Liver (tissue), 9 donors: ENCODE measurements around the gene GPR107. TPM values are rescaled to one million over a fixed set of nuclear protein-coding genes. Genes with fewer than 3 reads are reported as not detected.

Experiments
- DNase-seq: peaks from one replicate; pipeline ENCODE4 v3.0.0-alpha.2; 2017; ENCODE audit warnings: low spot score
- H3K27ac ChIP-seq, 2 donors: one replicate each; pipeline ENCODE4 v1.7.0; 2013; ENCODE audit warnings: inconsistent platforms in 2 of 2, low read length in 2 of 2, control low read depth in 1 of 2, low read depth in 1 of 2, mild to moderate bottlenecking in 1 of 2
- H3K27me3 ChIP-seq, 4 donors: one replicate each; pipeline versions ENCODE4 v1.6.1 to v1.7.0; 2013; ENCODE audit warnings: low read length in 3 of 4, inconsistent platforms in 1 of 4, mild to moderate bottlenecking in 1 of 4, moderate library complexity in 1 of 4; ENCODE audit not compliant: control insufficient read depth in 4 of 4, insufficient read depth in 4 of 4
- H3K36me3 ChIP-seq, 4 donors: one replicate each; pipeline versions ENCODE4 v1.6.1 to v1.7.0; 2013; ENCODE audit warnings: low read length in 3 of 4, mild to moderate bottlenecking in 3 of 4, low read depth in 1 of 4, moderate library complexity in 1 of 4; ENCODE audit not compliant: control insufficient read depth in 4 of 4, insufficient read depth in 3 of 4
- H3K4me1 ChIP-seq, 4 donors: one replicate each; pipeline versions ENCODE4 v1.6.1 to v1.7.0; 2013; ENCODE audit warnings: low read length in 3 of 4, mild to moderate bottlenecking in 3 of 4, moderate library complexity in 1 of 4; ENCODE audit not compliant: control insufficient read depth in 4 of 4, insufficient read depth in 4 of 4
- H3K4me3 ChIP-seq, 3 donors: one replicate each; pipeline versions ENCODE4 v1.6.1 to v1.7.0; 2013; ENCODE audit warnings: low read length in 3 of 3, control low read depth in 1 of 3, low read depth in 1 of 3, mild to moderate bottlenecking in 1 of 3
- H3K9ac ChIP-seq, 2 donors: one replicate each; pipeline ENCODE4 v1.7.0; 2013; ENCODE audit warnings: low read length in 2 of 2, mild to moderate bottlenecking in 2 of 2, moderate library complexity in 2 of 2, control low read depth in 1 of 2, low read depth in 1 of 2
- H3K9me3 ChIP-seq, 4 donors: one replicate each; pipeline versions ENCODE4 v1.6.1 to v1.7.0; 2013; ENCODE audit warnings: low read length in 3 of 4; ENCODE audit not compliant: control insufficient read depth in 4 of 4
- EGR1 ChIP-seq, 2 donors: IDR thresholded peaks; 2 replicates each; pipeline ENCODE4 v1.6.1; 2016 to 2018; ENCODE audit warnings: antibody characterized with exemption in 2 of 2, low read depth in 2 of 2
- GABPA ChIP-seq, 2 donors: IDR thresholded peaks in 1 of 2; conservative IDR thresholded peaks in 1 of 2; 2 replicates each; pipeline ENCODE4 v1.6.1; 2016; ENCODE audit warnings: antibody characterized with exemption in 2 of 2, mild to moderate bottlenecking in 1 of 2, moderate library complexity in 1 of 2
- HNF4A ChIP-seq, 2 donors: conservative IDR thresholded peaks; 2 replicates each; pipeline ENCODE4 v1.6.1; 2016; ENCODE audit warnings: antibody characterized with exemption in 2 of 2, mild to moderate bottlenecking in 2 of 2
- JUND ChIP-seq, 2 donors: IDR thresholded peaks; 2 replicates each; pipeline ENCODE4 v1.6.1; 2016; ENCODE audit warnings: antibody characterized with exemption in 2 of 2
- SP1 ChIP-seq: IDR thresholded peaks from 2 replicates; pipeline ENCODE4 v1.6.1; 2018; ENCODE audit warnings: antibody characterized with exemption, mild to moderate bottlenecking
- YY1 ChIP-seq: IDR thresholded peaks from 2 replicates; pipeline ENCODE4 v1.6.1; 2016; ENCODE audit warnings: antibody characterized with exemption, mild to moderate bottlenecking
- WGBS: extraction: QIAGEN DNeasy Blood & Tissue Kit; methylation state at CpG from one replicate; pipeline ENCODE4 v1.1.7; 2013; 5-methylcytosine and 5-hydroxymethylcytosine counted together
- polyA plus RNA-seq, 2 donors: library from polyadenylated mRNA; stranded (reverse) in 1 of 2; unstranded in 1 of 2; fragments of 200-250 nt in 1 of 2; fragments of >200 nt in 1 of 2; fragmentation: Nextera tagmentation in 1 of 2; extraction: Ambion mirVana in 1 of 2; gene quantifications; one replicate each; pipeline versions ENCODE4 v1.2.1 to v1.2.3, GENCODE V29; 2013 to 2015
- total RNA-seq, 2 donors: library from RNA; depleted of rRNA; stranded (reverse); fragments of >200 nt; gene quantifications; one replicate each; pipeline ENCODE4 v1.2.3, GENCODE V29; 2014
- TF ChIP-seq, protein P1 (sequence below): IDR thresholded peaks from 2 replicates; pipeline ENCODE4 v1.6.1; 2016; ENCODE audit warnings: antibody characterized with exemption, mild to moderate bottlenecking
- TF ChIP-seq, protein P2 (sequence below): IDR thresholded peaks from 2 replicates; pipeline ENCODE4 v1.6.1; 2016; ENCODE audit warnings: antibody characterized with exemption
- TF ChIP-seq, protein P3 (sequence below): IDR thresholded peaks from 2 replicates; pipeline ENCODE4 v1.6.1; 2016; ENCODE audit warnings: antibody characterized with exemption
- TF ChIP-seq, protein P4 (sequence below): fragments of 150-350 bp; IDR thresholded peaks from 2 replicates; pipeline ENCODE4 v1.5.1; 2017; ENCODE audit warnings: improper control_type of control experiment, low read depth, low read length; ENCODE audit not compliant: missing input control
- donor health status: healthy.
- donor health status: healthy.
- donor health status: healthy.
- donor health status: healthy.
- donor health status: healthy.

GPR107 gene
- total and polyA plus RNA-seq, 4 donors: 3.8 to 17.2 (median 11.4) TPM

DNA sequence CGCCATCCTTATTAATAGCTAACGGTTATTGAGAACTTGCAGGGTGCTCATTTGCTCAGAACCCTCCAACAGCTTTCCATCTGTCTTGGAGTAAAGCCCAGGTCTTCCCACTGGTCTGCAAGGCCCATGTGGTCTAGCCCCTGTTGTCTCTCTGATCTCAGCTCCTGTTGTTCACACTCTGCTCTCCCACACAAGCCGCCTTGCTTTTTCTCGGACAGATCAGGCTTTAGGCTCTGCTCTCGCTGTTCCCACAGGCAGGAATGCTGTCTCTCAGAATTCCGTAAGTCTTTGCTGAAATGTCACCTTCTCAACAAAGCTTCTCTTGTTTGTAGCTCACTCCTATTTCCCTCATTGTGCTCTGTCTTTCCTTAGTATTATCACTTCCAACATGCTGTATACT, 34.3 kb downstream of the GPR107 start:
- Histone ChIP-seq H3K9ac (no peak overlapping the region), H3K4me3 (no peak overlapping the region), H3K4me1 (no peaks in the 10 kb centered on the region), H3K9me3 (no peaks in the 10 kb centered on the region), H3K27me3 (no peaks in the 10 kb centered on the region), H3K27ac (no peak overlapping the region), H3K36me3 (peaks cover 6 to 40% (median 30%) of the 10 kb centered on the region in 4 donors)
- TF ChIP-seq, protein P1, sequence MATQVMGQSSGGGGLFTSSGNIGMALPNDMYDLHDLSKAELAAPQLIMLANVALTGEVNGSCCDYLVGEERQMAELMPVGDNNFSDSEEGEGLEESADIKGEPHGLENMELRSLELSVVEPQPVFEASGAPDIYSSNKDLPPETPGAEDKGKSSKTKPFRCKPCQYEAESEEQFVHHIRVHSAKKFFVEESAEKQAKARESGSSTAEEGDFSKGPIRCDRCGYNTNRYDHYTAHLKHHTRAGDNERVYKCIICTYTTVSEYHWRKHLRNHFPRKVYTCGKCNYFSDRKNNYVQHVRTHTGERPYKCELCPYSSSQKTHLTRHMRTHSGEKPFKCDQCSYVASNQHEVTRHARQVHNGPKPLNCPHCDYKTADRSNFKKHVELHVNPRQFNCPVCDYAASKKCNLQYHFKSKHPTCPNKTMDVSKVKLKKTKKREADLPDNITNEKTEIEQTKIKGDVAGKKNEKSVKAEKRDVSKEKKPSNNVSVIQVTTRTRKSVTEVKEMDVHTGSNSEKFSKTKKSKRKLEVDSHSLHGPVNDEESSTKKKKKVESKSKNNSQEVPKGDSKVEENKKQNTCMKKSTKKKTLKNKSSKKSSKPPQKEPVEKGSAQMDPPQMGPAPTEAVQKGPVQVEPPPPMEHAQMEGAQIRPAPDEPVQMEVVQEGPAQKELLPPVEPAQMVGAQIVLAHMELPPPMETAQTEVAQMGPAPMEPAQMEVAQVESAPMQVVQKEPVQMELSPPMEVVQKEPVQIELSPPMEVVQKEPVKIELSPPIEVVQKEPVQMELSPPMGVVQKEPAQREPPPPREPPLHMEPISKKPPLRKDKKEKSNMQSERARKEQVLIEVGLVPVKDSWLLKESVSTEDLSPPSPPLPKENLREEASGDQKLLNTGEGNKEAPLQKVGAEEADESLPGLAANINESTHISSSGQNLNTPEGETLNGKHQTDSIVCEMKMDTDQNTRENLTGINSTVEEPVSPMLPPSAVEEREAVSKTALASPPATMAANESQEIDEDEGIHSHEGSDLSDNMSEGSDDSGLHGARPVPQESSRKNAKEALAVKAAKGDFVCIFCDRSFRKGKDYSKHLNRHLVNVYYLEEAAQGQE: no peak
- TF ChIP-seq GABPA (IDR thresholded peaks at IDR 0.05 in 1 of 2, conservative IDR thresholded peaks at IDR 0.05 in 1 of 2) (no peak), YY1 (no peak)
- DNase-seq: no peak
- WGBS: 95% methylated on average over 6 of the region's 6 CpGs

DNA sequence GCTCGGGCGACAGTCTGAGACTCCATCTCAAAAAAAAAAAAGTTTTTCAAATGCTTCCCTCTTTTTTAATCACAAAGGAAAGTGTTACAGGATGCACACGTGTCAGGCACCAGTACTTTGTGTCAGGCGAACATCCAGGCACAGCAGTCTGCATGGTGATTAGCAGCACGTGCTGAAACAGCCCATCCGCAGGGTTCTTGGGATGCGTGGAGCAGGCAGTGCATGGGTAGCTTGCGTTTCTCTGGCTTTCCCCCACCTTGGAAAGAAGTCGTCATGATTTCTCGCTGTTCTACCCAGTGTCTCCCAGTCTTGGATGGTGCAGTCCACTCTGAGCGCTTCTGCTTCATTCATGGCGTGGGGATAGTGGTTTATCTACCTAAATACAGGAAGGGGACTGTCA, 35.4 kb downstream of the GPR107 start:
- WGBS: 97% methylated on average over 12 of the region's 12 CpGs
- Histone ChIP-seq H3K4me1 (no peaks in the 10 kb centered on the region), H3K9me3 (no peaks in the 10 kb centered on the region), H3K36me3 (peaks cover 7 to 41% (median 29%) of the 10 kb centered on the region in 4 donors), H3K9ac (no peak overlapping the region), H3K27me3 (no peaks in the 10 kb centered on the region), H3K27ac (no peak overlapping the region), H3K4me3 (no peak overlapping the region)
- TF ChIP-seq GABPA (IDR thresholded peaks at IDR 0.05 in 1 of 2, conservative IDR thresholded peaks at IDR 0.05 in 1 of 2) (no peak), EGR1 (IDR thresholded peaks at IDR 0.05; ENCODE audit: low read depth in 2 of 2) (no peak), SP1 (no peak), HNF4A (conservative IDR thresholded peaks at IDR 0.05) (no peak), JUND (IDR thresholded peaks at IDR 0.05) (no peak)
- TF ChIP-seq, protein P2, sequence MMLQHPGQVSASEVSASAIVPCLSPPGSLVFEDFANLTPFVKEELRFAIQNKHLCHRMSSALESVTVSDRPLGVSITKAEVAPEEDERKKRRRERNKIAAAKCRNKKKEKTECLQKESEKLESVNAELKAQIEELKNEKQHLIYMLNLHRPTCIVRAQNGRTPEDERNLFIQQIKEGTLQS: no peak
- TF ChIP-seq, protein P3, sequence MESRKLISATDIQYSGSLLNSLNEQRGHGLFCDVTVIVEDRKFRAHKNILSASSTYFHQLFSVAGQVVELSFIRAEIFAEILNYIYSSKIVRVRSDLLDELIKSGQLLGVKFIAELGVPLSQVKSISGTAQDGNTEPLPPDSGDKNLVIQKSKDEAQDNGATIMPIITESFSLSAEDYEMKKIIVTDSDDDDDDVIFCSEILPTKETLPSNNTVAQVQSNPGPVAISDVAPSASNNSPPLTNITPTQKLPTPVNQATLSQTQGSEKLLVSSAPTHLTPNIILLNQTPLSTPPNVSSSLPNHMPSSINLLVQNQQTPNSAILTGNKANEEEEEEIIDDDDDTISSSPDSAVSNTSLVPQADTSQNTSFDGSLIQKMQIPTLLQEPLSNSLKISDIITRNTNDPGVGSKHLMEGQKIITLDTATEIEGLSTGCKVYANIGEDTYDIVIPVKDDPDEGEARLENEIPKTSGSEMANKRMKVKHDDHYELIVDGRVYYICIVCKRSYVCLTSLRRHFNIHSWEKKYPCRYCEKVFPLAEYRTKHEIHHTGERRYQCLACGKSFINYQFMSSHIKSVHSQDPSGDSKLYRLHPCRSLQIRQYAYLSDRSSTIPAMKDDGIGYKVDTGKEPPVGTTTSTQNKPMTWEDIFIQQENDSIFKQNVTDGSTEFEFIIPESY: no peak
- TF ChIP-seq, protein P4, sequence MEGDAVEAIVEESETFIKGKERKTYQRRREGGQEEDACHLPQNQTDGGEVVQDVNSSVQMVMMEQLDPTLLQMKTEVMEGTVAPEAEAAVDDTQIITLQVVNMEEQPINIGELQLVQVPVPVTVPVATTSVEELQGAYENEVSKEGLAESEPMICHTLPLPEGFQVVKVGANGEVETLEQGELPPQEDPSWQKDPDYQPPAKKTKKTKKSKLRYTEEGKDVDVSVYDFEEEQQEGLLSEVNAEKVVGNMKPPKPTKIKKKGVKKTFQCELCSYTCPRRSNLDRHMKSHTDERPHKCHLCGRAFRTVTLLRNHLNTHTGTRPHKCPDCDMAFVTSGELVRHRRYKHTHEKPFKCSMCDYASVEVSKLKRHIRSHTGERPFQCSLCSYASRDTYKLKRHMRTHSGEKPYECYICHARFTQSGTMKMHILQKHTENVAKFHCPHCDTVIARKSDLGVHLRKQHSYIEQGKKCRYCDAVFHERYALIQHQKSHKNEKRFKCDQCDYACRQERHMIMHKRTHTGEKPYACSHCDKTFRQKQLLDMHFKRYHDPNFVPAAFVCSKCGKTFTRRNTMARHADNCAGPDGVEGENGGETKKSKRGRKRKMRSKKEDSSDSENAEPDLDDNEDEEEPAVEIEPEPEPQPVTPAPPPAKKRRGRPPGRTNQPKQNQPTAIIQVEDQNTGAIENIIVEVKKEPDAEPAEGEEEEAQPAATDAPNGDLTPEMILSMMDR: no peak
- no peak for DNase-seq
